ENCODE results near the gene GALNT9.

DNA sequence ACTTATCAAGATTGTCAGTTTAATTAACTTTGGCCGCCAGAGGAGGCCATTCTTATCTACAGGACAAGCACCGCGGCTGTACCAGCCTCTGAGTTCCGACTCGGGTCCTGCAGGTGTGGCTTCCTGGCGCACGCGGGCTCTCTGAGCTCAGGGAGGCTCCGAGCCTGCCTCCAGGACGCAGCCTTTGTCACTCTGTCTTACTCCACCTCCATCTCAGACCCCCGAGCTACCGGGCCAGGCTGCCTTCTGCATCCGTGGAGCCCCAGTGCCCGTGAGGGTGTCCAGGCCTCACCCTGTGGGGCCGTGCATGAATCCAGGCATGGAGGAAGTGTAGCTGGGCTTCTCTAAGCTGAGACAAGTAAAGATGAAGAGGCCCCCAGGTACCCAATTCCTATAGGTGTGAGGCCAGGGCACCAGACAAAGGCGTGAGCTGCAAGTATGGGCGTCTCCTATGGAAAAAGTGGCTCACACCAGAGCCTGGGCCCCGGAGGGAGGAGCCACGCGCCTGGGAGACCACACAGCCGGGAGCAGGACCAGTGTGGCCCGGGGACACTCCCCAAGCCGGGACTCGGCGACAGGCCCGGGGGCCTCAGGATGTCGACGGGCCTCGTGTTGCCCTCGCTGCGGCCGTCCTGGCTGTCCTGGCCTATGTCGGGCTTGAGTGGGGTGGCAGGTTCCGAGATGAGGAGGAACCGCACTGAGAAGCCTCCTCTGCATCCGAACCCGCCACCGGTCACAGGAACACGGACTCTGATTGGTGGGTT, 142.3 kb downstream of the GALNT9 start:
- TF ChIP-seq, protein P1, sequence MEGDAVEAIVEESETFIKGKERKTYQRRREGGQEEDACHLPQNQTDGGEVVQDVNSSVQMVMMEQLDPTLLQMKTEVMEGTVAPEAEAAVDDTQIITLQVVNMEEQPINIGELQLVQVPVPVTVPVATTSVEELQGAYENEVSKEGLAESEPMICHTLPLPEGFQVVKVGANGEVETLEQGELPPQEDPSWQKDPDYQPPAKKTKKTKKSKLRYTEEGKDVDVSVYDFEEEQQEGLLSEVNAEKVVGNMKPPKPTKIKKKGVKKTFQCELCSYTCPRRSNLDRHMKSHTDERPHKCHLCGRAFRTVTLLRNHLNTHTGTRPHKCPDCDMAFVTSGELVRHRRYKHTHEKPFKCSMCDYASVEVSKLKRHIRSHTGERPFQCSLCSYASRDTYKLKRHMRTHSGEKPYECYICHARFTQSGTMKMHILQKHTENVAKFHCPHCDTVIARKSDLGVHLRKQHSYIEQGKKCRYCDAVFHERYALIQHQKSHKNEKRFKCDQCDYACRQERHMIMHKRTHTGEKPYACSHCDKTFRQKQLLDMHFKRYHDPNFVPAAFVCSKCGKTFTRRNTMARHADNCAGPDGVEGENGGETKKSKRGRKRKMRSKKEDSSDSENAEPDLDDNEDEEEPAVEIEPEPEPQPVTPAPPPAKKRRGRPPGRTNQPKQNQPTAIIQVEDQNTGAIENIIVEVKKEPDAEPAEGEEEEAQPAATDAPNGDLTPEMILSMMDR (IDR thresholded peaks at IDR 0.05; ENCODE audit: poor library complexity, severe bottlenecking), result no peak
- TF ChIP-seq EP300 (conservative IDR thresholded peaks at IDR 0.05; ENCODE audit: poor library complexity, severe bottlenecking), result no peak
- TF ChIP-seq POLR2AphosphoS5 (IDR thresholded peaks at IDR 0.05), result no peak
- no peak for TF ChIP-seq RAD21 (conservative IDR thresholded peaks at IDR 0.05)
- no peak for TF ChIP-seq EZH2 (IDR thresholded peaks at IDR 0.05; ENCODE audit: borderline replicate concordance, insufficient read depth, low read length, poor library complexity, severe bottlenecking)
